T-cell (primary cell): ENCODE data around the gene DR1. TPM values are rescaled to one million over a fixed set of nuclear protein-coding genes. Genes with fewer than 3 reads are reported as not detected.

Experiments
- ATAC-seq, 4 experiments: fragments of 200-7000 bp in 3 of 4; fragments of 150-1000 bp in 1 of 4; cut with Tn5 transposase; replicated peaks in 1 of 4; 1 replicate in 3 of 4; 2 replicates in 1 of 4; pipeline ENCODE4 v1.10.0; 2021; ENCODE audit warnings: moderate library complexity in 3 of 4, mild to moderate bottlenecking in 2 of 4, moderate number of reproducible peaks in 1 of 4
- CTCF ChIA-PET, 2 donors: fragments of 300-600 bp; sonication (Branson Sonifier 250); formaldehyde crosslinking; loops; one replicate each; lab custom pipeline; 2022; ENCODE audit warnings: antibody characterized with exemption in 2 of 2; lab: Charles Lee
- POLR2A ChIA-PET, 2 donors: fragments of 300-600 bp; sonication (Branson Sonifier 250); formaldehyde crosslinking; loops; one replicate each; lab custom pipeline; 2022; ENCODE audit warnings: antibody characterized with exemption in 2 of 2; lab: Charles Lee
- DNase-seq, 35 experiments: peaks; one replicate each; pipeline versions ENCODE4 v3.0.0 to v3.0.0-alpha.2; 2013 to 2023
- H3K27ac ChIP-seq: one replicate; pipeline ENCODE4 v1.5.1; 2013; ENCODE audit warnings: low read length
- H3K27me3 ChIP-seq, 2 experiments: replicated peaks in 1 of 2; 1 replicate in 1 of 2; 2 replicates in 1 of 2; pipeline versions ENCODE4 v1.6.1 to v1.7.0; 2013; ENCODE audit warnings: low read length in 1 of 2, mixed read lengths in 1 of 2; ENCODE audit not compliant: control insufficient read depth in 2 of 2, insufficient read depth in 2 of 2; ENCODE audit errors: extremely low read depth in 1 of 2
- H3K36me3 ChIP-seq, 2 donors: 1 replicate in 1 of 2; 2 replicates in 1 of 2; pipeline versions ENCODE4 v1.6.1 to v1.7.0; 2013; ENCODE audit warnings: low read length in 1 of 2; ENCODE audit not compliant: control insufficient read depth in 2 of 2, insufficient read depth in 1 of 2; ENCODE audit errors: extremely low read depth in 1 of 2
- H3K4me1 ChIP-seq, 2 experiments: 1 replicate in 1 of 2; 2 replicates in 1 of 2; pipeline versions ENCODE4 v1.6.1 to v1.7.0; 2013; ENCODE audit warnings: low read length in 2 of 2, mixed read lengths in 1 of 2; ENCODE audit not compliant: insufficient read depth in 2 of 2, control insufficient read depth in 1 of 2; ENCODE audit errors: extremely low read depth in 1 of 2
- H3K4me3 ChIP-seq, 2 donors: 1 replicate in 1 of 2; 2 replicates in 1 of 2; pipeline versions ENCODE4 v1.5.1 to v1.7.0; 2013; ENCODE audit warnings: mild to moderate bottlenecking in 2 of 2, low read length in 1 of 2, moderate library complexity in 1 of 2; ENCODE audit not compliant: control insufficient read depth in 1 of 2; ENCODE audit errors: extremely low read depth in 1 of 2
- H3K9me3 ChIP-seq: 2 replicates; pipeline ENCODE4 v1.7.0; 2013
- H3K27ac Mint-ChIP-seq, 2 donors: one replicate each; pipeline ENCODE4 v1.8.0; 2020 to 2021; ENCODE audit warnings: mild to moderate bottlenecking in 2 of 2, mixed read lengths in 2 of 2
- H3K27me3 Mint-ChIP-seq, 2 donors: one replicate each; pipeline ENCODE4 v1.8.0; 2021 to 2022; ENCODE audit warnings: mixed read lengths in 2 of 2
- H3K36me3 Mint-ChIP-seq: one replicate; pipeline ENCODE4 v1.8.0; 2021; ENCODE audit warnings: mixed read lengths
- H3K4me1 Mint-ChIP-seq, 3 donors: one replicate each; pipeline ENCODE4 v1.8.0; 2020 to 2022; ENCODE audit warnings: mixed read lengths in 3 of 3, mild to moderate bottlenecking in 1 of 3
- H3K4me3 Mint-ChIP-seq, 3 donors: one replicate each; pipeline ENCODE4 v1.8.0; 2020 to 2022; ENCODE audit warnings: mild to moderate bottlenecking in 3 of 3, mixed read lengths in 3 of 3, moderate library complexity in 3 of 3
- H3K9me3 Mint-ChIP-seq, 3 donors: one replicate each; pipeline ENCODE4 v1.8.0; 2020 to 2022; ENCODE audit warnings: mixed read lengths in 3 of 3
- WGBS: methylation state at CpG from one replicate; pipeline ENCODE4 v1.1.5; 2013; ENCODE audit warnings: missing lambda C conversion rate; ENCODE audit not compliant: insufficient coverage; 5-methylcytosine and 5-hydroxymethylcytosine counted together
- total RNA-seq, 35 experiments: library from RNA in 6 of 35; stranded (reverse) in 6 of 35; fragments of 120-200 nt in 1 of 35; gene quantifications; one replicate each; pipeline versions ENCODE4 v1.2.1 to v1.2.4 and lab custom pipeline; 2013 to 2026

DR1 gene
- total RNA-seq, 5 donors from 2014 or later (not counting 1 experiment from before 2014, with no cell fraction given), result 58.8 to 72.3 (median 65.1) TPM

DNA sequence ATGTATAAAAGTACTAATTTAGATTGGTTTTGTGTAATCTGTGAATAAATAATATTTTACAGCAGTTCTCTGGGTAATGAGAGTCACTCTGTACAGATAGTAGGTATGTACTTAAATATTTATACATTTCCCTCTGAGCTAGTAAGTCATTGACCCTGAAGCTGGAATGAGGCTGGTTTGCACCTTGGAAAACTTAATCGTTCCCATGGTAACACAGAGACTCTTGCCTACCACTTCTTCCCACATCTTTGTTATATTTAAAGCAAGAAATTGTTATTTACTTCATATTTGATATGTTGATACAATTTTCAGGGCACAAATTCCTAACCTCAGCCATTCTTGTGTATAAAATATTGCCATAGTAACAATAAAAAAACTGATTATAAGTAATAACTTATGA is 13.3 kb upstream of the DR1 start:
- Mint-ChIP-seq H3K27ac (no peak overlapping the region), H3K4me3 (no peak overlapping the region), H3K36me3 (no peaks in the 10 kb centered on the region), H3K27me3 (no peaks in the 10 kb centered on the region), H3K9me3 (no peaks in the 10 kb centered on the region), H3K4me1 (peaks cover 10 to 13% (median 13%) of the 10 kb centered on the region in 3 donors)
- Histone ChIP-seq H3K36me3 (peaks cover 0 to 2% of the 10 kb centered on the region in 2 donors), H3K4me1 (peaks cover 0 to 11% of the 10 kb centered on the region in 2 experiments), H3K27ac (no peak overlapping the region), H3K4me3 (no peak overlapping the region), H3K27me3 (no peaks in the 10 kb centered on the region), H3K9me3 (no peaks in the 10 kb centered on the region)
- WGBS, result no CpG with 5 or more reads among the region's 1 CpG
- DNase-seq (no peak), ATAC-seq (no peak)
- ChIA-PET POLR2A (interaction anchor here in 1 of 2 donors (0.7 kb wide), 1 partner anchor 435 kb away, joined by 3 read pairs; no protein-coding TSS in a partner anchor), CTCF (interaction anchor here in 1 of 2 donors (2.0 kb wide), 1 partner anchor 28 kb away, joined by 5 read pairs; no protein-coding TSS in a partner anchor)

- Mint-ChIP-seq H3K36me3 (peaks cover 14% of the 10 kb centered on the region), H3K4me3 (no peak overlapping the region), H3K4me1 (peaks cover 10 to 19% (median 18%) of the 10 kb centered on the region in 3 donors), H3K9me3 (no peaks in the 10 kb centered on the region), H3K27me3 (no peaks in the 10 kb centered on the region), H3K27ac (no peak overlapping the region)
- 100% methylated on average over 1 of the region's 5 CpGs for WGBS
- peaks cover 2 to 31% of the 10 kb centered on the region in 2 experiments for H3K4me1 ChIP-seq
- H3K27ac ChIP-seq, result no peak overlapping the region
- ChIA-PET POLR2A (interaction anchor here in 1 of 2 donors (0.8 kb wide), 1 partner anchor 14 kb away, joined by 7 read pairs; no protein-coding TSS in a partner anchor), CTCF (interaction anchor here (0.6 to 1.8 kb wide), 3 partner anchors 34 to 251 kb away, joined by 3 to 6 read pairs (median 3); no protein-coding TSS in a partner anchor)
- H3K4me3 ChIP-seq, result no peak overlapping the region
- H3K27me3 ChIP-seq, result no peaks in the 10 kb centered on the region
- H3K9me3 ChIP-seq, result no peaks in the 10 kb centered on the region
- peaks cover 0 to 11% of the 10 kb centered on the region in 2 donors for H3K36me3 ChIP-seq
- ATAC-seq, result no peak
- no peak for DNase-seq
Measured at GRCh38 chr1:93338387-93339146, 7.1 kb upstream of the DR1 start.

- POLR2A ChIA-PET, result interaction anchor here (0.5 to 0.6 kb wide), 3 partner anchors 14 to 135 kb away, joined by 3 to 8 read pairs (median 3); no protein-coding TSS in a partner anchor
- Mint-ChIP-seq H3K36me3 (peaks cover 14% of the 10 kb centered on the region), H3K27ac (no peak overlapping the region), H3K4me3 (no peak overlapping the region), H3K4me1 (peaks cover 10 to 23% (median 19%) of the 10 kb centered on the region in 3 donors), H3K9me3 (no peaks in the 10 kb centered on the region), H3K27me3 (no peaks in the 10 kb centered on the region)
- peaks cover 0 to 11% of the 10 kb centered on the region in 2 donors for H3K36me3 ChIP-seq
- ATAC-seq, result no peak
- H3K27me3 ChIP-seq, result no peaks in the 10 kb centered on the region
- H3K4me1 ChIP-seq, result peaks cover 2 to 32% of the 10 kb centered on the region in 2 experiments
- CTCF ChIA-PET, result interaction anchor here (0.6 to 1.8 kb wide), 2 partner anchors 35 to 306 kb away, joined by 6 to 7 read pairs; no protein-coding TSS in a partner anchor
- H3K4me3 ChIP-seq, result no peak overlapping the region
- H3K9me3 ChIP-seq, result no peaks in the 10 kb centered on the region
- DNase-seq, result no peak
- no peak overlapping the region for H3K27ac ChIP-seq
- no CpG with 5 or more reads among the region's 3 CpGs for WGBS
Measured at GRCh38 chr1:93339171-93339697, 6.5 kb upstream of the DR1 start.

- H3K4me1 ChIP-seq, result peaks cover 8 to 35% of the 10 kb centered on the region in 2 experiments
- peaks cover 10 to 26% (median 23%) of the 10 kb centered on the region in 3 donors for H3K4me1 Mint-ChIP-seq
- no peaks in the 10 kb centered on the region for H3K27me3 ChIP-seq
- no peak overlapping the region for H3K27ac Mint-ChIP-seq
- no peak overlapping the region for H3K4me3 ChIP-seq
- H3K36me3 Mint-ChIP-seq, result peaks cover 14% of the 10 kb centered on the region
- H3K4me3 Mint-ChIP-seq, result no peak overlapping the region
- POLR2A ChIA-PET, result no interaction called here
- CTCF ChIA-PET, result interaction anchor here (0.6 to 1.3 kb wide), 2 partner anchors 12 to 36 kb away, joined by 3 to 5 read pairs; no protein-coding TSS in a partner anchor
- ATAC-seq, result no peak
- no peaks in the 10 kb centered on the region for H3K9me3 ChIP-seq
- H3K36me3 ChIP-seq, result peaks cover 0 to 11% of the 10 kb centered on the region in 2 donors
- no peaks in the 10 kb centered on the region for H3K27me3 Mint-ChIP-seq
- no peak overlapping the region for H3K27ac ChIP-seq
- no peaks in the 10 kb centered on the region for H3K9me3 Mint-ChIP-seq
- DNase-seq, result no peak
Measured at GRCh38 chr1:93340090-93340489, 5.6 kb upstream of the DR1 start.

DNA sequence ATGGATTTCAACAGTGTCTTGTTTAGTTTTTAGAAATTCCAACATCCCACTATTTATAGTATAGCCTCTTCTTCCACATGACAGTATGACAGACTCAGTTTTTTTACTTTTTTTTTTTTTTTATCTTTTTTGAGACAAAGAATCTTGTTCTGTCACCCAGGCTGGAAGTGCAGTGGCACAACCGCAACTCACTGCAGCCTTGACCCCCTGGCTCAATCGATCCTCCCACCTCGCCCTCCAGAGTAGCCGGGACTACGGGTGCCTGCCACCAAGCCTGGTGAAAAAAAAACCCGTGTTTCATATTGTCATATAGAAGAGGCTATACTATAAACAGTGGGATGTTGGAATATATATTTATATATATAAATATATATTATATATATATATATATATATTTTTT is 1.2 kb upstream of the DR1 start:
- H3K36me3 Mint-ChIP-seq, result peaks cover 5% of the 10 kb centered on the region
- Histone ChIP-seq H3K36me3 (no peaks in the 10 kb centered on the region), H3K27ac (no peak overlapping the region), H3K4me3 (no peak overlapping the region), H3K4me1 (peaks cover 8 to 39% of the 10 kb centered on the region in 2 experiments), H3K9me3 (no peaks in the 10 kb centered on the region), H3K27me3 (no peaks in the 10 kb centered on the region)
- DNase-seq, result no peak
- WGBS, result no CpG with 5 or more reads among the region's 6 CpGs
- H3K4me3 Mint-ChIP-seq, result peak overlapping the region; percentile 9 to 97 (median 15)
- ChIA-PET POLR2A (interaction anchor here (0.6 to 1.1 kb wide), 4 partner anchors 11 to 535 kb away, joined by 3 to 5 read pairs (median 3); partner anchors contain the start of gene DNTTIP2 (in 1 of the 2)), CTCF (interaction anchor here (0.7 to 1.6 kb wide), 6 partner anchors 9 to 264 kb away, joined by 4 to 33 read pairs (median 4); no protein-coding TSS in a partner anchor)
- peaks cover 29 to 31% (median 29%) of the 10 kb centered on the region in 3 donors for H3K4me1 Mint-ChIP-seq
- no peak for ATAC-seq
- no peaks in the 10 kb centered on the region for H3K27me3 Mint-ChIP-seq
- no peak overlapping the region for H3K27ac Mint-ChIP-seq
- H3K9me3 Mint-ChIP-seq, result no peaks in the 10 kb centered on the region
